Gastrocnemius medialis (tissue), 4 donors: ENCODE measurements around the gene PRKCH.

Experiments
- POLR2A ChIP-seq, 2 donors: fragments of 450-650 bp; IDR thresholded peaks; one replicate each; pipeline ENCODE4 v1.6.1; 2017; ENCODE audit warnings: antibody characterized with exemption in 2 of 2, mild to moderate bottlenecking in 2 of 2, moderate library complexity in 2 of 2
- TF ChIP-seq, protein P1 (sequence below), 5 experiments: fragments of 450-650 bp in 3 of 5; fragments of 200-600 bp in 2 of 5; sonication (generic) in 2 of 5; IDR thresholded peaks in 4 of 5; conservative IDR thresholded peaks in 1 of 5; 1 replicate in 4 of 5; 2 replicates in 1 of 5; pipeline ENCODE4 v1.5.1; 2016 to 2019; ENCODE audit warnings: antibody characterized with exemption in 5 of 5, mild to moderate bottlenecking in 3 of 5, moderate library complexity in 3 of 5

DNA sequence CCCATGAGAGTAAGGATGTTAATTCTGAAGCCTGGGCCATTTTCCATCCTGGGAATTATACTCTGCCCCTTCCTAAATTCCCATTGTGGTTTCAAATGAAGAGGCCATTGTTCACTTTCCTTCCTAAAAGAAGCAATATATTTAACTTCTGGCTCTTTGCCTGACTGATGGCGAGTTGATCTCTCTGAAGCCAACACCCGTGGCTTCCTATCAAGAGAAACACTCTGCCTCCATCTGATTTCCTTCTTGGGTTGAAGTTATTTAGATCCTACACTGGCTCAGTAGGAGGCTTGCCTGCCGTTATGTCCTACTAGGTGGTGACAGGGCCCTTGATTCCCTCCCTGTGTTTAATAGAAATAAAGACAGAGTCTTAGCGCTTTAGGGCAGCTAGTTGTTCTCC, 97.4 kb downstream of the PRKCH start:
- TF ChIP-seq, protein P1, sequence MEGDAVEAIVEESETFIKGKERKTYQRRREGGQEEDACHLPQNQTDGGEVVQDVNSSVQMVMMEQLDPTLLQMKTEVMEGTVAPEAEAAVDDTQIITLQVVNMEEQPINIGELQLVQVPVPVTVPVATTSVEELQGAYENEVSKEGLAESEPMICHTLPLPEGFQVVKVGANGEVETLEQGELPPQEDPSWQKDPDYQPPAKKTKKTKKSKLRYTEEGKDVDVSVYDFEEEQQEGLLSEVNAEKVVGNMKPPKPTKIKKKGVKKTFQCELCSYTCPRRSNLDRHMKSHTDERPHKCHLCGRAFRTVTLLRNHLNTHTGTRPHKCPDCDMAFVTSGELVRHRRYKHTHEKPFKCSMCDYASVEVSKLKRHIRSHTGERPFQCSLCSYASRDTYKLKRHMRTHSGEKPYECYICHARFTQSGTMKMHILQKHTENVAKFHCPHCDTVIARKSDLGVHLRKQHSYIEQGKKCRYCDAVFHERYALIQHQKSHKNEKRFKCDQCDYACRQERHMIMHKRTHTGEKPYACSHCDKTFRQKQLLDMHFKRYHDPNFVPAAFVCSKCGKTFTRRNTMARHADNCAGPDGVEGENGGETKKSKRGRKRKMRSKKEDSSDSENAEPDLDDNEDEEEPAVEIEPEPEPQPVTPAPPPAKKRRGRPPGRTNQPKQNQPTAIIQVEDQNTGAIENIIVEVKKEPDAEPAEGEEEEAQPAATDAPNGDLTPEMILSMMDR (IDR thresholded peaks at IDR 0.05 in 4 of 5, conservative IDR thresholded peaks at IDR 0.05 in 1 of 5), result no peak
- TF ChIP-seq POLR2A (IDR thresholded peaks at IDR 0.05), result no peak
